BLaER1 treated with 17β-estradiol and CSF1 and Interleukin-3, amounts not matched to agents 10 nM and 100 nM (cell line): Measurements from ENCODE around the gene SBNO2.

Experiments
- H3K27ac ChIP-seq, 11 experiments: shearing (Covaris generic); formaldehyde crosslinking; 2 replicates each; pipeline ENCODE4 v1.8.1; 2022
- H3K27me3 ChIP-seq, 11 experiments: shearing (Covaris generic); formaldehyde crosslinking; 2 replicates each; pipeline ENCODE4 v1.8.1; 2022
- H3K36me3 ChIP-seq, 11 experiments: shearing (Covaris generic); formaldehyde crosslinking; 2 replicates each; pipeline ENCODE4 v1.8.1; 2022
- H3K4me1 ChIP-seq, 10 experiments: shearing (Covaris generic); formaldehyde crosslinking; 2 replicates each; pipeline ENCODE4 v1.8.1; 2022
- H3K4me2 ChIP-seq, 11 experiments: shearing (Covaris generic); formaldehyde crosslinking; 2 replicates each; pipeline ENCODE4 v1.8.1; 2022
- H3K4me3 ChIP-seq, 10 experiments: shearing (Covaris generic); formaldehyde crosslinking; 2 replicates each; pipeline ENCODE4 v1.8.1; 2022
- H3K9ac ChIP-seq, 11 experiments: shearing (Covaris generic); formaldehyde crosslinking; 2 replicates each; pipeline ENCODE4 v1.8.1; 2022
- H3K9me3 ChIP-seq, 11 experiments: shearing (Covaris generic); formaldehyde crosslinking; replicated peaks in 1 of 11; 2 replicates each; pipeline ENCODE4 v1.8.1; 2022
- H4K20me1 ChIP-seq, 11 experiments: shearing (Covaris generic); formaldehyde crosslinking; 2 replicates each; pipeline ENCODE4 v1.8.1; 2022
- Cebpa-rat ChIP-seq, 11 experiments: shearing (Covaris generic); IDR thresholded peaks; 2 replicates each; pipeline ENCODE4 v1.8.1; 2022

Gene SBNO2, protein sequence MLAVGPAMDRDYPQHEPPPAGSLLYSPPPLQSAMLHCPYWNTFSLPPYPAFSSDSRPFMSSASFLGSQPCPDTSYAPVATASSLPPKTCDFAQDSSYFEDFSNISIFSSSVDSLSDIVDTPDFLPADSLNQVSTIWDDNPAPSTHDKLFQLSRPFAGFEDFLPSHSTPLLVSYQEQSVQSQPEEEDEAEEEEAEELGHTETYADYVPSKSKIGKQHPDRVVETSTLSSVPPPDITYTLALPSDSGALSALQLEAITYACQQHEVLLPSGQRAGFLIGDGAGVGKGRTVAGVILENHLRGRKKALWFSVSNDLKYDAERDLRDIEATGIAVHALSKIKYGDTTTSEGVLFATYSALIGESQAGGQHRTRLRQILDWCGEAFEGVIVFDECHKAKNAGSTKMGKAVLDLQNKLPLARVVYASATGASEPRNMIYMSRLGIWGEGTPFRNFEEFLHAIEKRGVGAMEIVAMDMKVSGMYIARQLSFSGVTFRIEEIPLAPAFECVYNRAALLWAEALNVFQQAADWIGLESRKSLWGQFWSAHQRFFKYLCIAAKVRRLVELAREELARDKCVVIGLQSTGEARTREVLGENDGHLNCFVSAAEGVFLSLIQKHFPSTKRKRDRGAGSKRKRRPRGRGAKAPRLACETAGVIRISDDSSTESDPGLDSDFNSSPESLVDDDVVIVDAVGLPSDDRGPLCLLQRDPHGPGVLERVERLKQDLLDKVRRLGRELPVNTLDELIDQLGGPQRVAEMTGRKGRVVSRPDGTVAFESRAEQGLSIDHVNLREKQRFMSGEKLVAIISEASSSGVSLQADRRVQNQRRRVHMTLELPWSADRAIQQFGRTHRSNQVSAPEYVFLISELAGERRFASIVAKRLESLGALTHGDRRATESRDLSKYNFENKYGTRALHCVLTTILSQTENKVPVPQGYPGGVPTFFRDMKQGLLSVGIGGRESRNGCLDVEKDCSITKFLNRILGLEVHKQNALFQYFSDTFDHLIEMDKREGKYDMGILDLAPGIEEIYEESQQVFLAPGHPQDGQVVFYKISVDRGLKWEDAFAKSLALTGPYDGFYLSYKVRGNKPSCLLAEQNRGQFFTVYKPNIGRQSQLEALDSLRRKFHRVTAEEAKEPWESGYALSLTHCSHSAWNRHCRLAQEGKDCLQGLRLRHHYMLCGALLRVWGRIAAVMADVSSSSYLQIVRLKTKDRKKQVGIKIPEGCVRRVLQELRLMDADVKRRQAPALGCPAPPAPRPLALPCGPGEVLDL (N-terminal part only)

DNA sequence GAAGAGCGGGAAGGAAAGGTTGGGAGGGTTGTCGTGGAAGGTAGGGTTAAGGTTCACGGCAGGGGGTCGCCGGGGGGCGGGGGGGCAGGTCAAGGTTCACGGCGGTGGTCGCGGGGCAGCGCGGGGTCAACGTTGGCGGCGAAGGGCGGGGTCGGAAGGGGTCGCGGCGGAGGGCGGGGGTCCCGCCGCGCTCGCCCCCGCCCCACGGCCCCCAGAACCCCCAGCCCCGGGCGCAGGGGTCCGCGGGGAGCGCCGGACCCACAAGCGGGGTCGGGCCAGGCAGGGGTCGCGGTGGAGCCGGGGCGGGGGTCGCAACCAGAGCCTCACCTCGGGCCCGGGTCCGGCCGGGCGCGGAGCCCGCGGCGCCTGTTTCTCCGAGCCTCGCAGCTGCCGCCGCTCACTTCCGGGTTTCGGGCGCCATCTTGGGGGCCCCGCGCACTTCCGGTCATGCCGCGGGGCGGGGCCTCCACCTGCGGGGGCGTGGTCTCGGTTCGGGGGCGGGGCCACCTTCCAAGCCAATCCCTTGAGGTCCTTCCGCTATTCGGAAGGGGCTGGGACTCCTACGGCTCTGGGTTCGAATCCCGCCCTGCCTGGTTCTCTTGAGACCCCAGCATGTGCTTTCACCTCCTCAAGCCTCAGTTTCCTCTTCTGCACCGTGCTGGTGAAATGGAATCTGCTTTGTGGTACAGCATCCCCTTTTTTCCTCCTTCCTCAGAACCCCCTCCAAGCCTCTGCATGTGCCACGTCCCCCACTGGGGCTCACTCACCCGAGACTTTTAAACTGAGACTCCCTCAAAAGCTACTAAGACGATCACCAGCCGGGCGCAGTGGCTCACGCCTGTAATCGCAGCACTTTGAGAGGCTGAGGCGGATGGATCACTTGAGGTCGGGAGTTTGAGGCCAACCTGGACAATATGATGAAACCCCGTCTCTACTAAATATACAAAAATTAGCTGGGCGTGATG, at the start of gene SBNO2:
TSS of gene SBNO2 (minus strand) at position 424 of the 965 bp plus-strand sequence. CDS start 19,992 bp downstream, outside the sequence.
- Histone ChIP-seq H3K9ac (peak within 1 kb of the TSS; percentile 88 to 96 (median 90)), H4K20me1 (peaks cover 34 to 42% (median 38%) of the 10 kb centered on the region in 11 experiments; a peak in 21 of 22 replicates), H3K27me3 (no peaks in the 10 kb centered on the region), H3K27ac (peak within 1 kb of the TSS; percentile 82 to 94 (median 91)), H3K4me2 (peak within 1 kb of the TSS; percentile 93 to 99 (median 97)), H3K4me3 (peak within 1 kb of the TSS; percentile 75 to 94 (median 82)), H3K4me1 (peaks cover 60 to 89% (median 87%) of the 10 kb centered on the region in 10 experiments), H3K36me3 (peaks cover 0 to 18% (median 0%) of the 10 kb centered on the region in 11 experiments; a peak in 8 of 22 replicates), H3K9me3 (no peaks in the 10 kb centered on the region)
- TF ChIP-seq Cebpa-rat (IDR thresholded peaks at IDR 0.05) = no peak

DNA sequence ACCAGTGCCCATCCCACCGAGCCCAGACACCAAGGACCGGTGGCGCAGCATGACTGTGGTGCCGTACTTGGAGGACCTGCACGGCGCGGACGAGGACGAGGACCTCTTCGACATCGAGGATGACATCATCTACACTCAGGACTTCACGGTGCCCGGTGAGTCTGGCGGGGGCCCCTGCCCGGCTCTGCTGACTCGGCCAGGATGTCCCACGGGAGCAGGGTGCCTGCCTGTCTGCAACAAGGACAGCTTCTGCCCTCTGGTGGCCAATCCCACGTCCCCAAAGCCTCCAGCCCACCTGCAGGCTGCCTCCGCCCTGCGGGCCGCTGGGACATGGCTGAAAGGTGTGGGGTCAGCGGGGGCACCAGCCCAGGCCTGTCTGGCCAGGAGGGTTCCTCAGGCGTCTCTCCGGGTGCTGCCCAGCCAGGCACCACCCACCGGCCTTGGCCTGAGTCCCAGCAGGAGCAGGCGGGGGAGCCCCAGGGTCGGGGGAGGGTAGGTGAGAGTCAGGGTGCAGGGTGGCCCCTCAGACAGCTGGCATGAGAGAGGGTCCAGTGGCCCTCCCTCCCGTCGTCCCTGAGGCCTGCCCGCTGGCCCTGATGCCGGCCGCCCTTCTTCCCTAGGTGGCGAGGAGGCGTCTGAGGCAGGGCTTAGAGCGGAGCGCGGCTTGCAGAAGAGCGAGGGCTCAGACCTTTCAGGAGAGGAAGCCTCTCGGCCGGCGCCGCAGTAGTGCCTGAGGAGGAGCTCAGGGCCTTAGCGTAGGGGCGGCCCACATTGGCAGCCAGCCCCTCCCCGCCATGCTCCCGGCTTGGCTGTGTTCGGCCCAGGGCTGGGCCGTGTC, 49.2 kb upstream of the SBNO2 start:
- Histone ChIP-seq H3K9me3 (no peaks in the 10 kb centered on the region), H3K27ac (no peak overlapping the region), H3K4me2 (peak overlapping the region in 7 of 11 experiments; percentile 8 to 32 (median 18); a peak in 5 of 22 replicates), H3K36me3 (peaks cover 80 to 97% (median 90%) of the 10 kb centered on the region in 11 experiments), H3K4me1 (peaks cover 10 to 50% (median 18%) of the 10 kb centered on the region in 10 experiments; a peak in 18 of 20 replicates), H3K27me3 (no peaks in the 10 kb centered on the region), H4K20me1 (peaks cover 77 to 100% (median 88%) of the 10 kb centered on the region in 11 experiments), H3K4me3 (no peak overlapping the region), H3K9ac (peak overlapping the region in 7 of 11 experiments; percentile 16 to 46 (median 38); a peak in 6 of 22 replicates)
- TF ChIP-seq Cebpa-rat (IDR thresholded peaks at IDR 0.05) = no peak

- Histone ChIP-seq H4K20me1 (peaks cover 81 to 100% (median 96%) of the 10 kb centered on the region in 11 experiments), H3K9ac (peak overlapping the region in 7 of 11 experiments; percentile 16 to 46 (median 38); a peak in 6 of 22 replicates), H3K4me3 (no peak overlapping the region), H3K27me3 (no peaks in the 10 kb centered on the region), H3K4me1 (peaks cover 11 to 57% (median 22%) of the 10 kb centered on the region in 10 experiments), H3K4me2 (peak overlapping the region in 7 of 11 experiments; percentile 8 to 32 (median 18); a peak in 5 of 22 replicates), H3K27ac (no peak overlapping the region), H3K36me3 (peaks cover 71 to 97% (median 84%) of the 10 kb centered on the region in 11 experiments), H3K9me3 (no peaks in the 10 kb centered on the region)
- no peak for TF ChIP-seq Cebpa-rat (IDR thresholded peaks at IDR 0.05)
Measured at GRCh38 chr19:1222394-1222793, 48.3 kb upstream of the SBNO2 start.

DNA sequence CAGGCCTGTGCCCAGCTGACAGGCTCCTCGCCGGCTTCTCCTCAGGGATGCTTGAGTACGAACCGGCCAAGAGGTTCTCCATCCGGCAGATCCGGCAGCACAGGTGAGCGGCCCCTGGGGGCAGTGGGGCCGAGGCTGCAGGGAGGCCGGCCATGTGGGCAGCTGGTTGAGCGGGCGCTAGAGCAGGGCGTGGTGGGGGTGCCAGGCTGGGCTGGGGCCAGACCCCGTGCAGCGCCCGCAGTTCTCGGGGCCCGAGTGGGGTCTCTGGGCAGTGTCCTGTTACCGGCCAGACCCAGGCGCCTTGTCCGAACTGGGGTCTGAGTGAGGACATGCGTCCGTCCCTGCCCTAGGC, 47.8 kb upstream of the SBNO2 start:
- Histone ChIP-seq H3K36me3 (peaks cover 66 to 97% (median 84%) of the 10 kb centered on the region in 11 experiments), H3K9ac (peak overlapping the region in 6 of 11 experiments; percentile 12 to 46 (median 34); a peak in 6 of 22 replicates), H3K4me3 (no peak overlapping the region), H3K27me3 (no peaks in the 10 kb centered on the region), H4K20me1 (peaks cover 86 to 100% (median 97%) of the 10 kb centered on the region in 11 experiments), H3K27ac (no peak overlapping the region), H3K4me1 (peaks cover 11 to 63% (median 26%) of the 10 kb centered on the region in 10 experiments), H3K4me2 (peak overlapping the region in 1 of 11 experiments; percentile 23; a peak in 1 of 22 replicates), H3K9me3 (no peaks in the 10 kb centered on the region)
- TF ChIP-seq Cebpa-rat (IDR thresholded peaks at IDR 0.05) = no peak

DNA sequence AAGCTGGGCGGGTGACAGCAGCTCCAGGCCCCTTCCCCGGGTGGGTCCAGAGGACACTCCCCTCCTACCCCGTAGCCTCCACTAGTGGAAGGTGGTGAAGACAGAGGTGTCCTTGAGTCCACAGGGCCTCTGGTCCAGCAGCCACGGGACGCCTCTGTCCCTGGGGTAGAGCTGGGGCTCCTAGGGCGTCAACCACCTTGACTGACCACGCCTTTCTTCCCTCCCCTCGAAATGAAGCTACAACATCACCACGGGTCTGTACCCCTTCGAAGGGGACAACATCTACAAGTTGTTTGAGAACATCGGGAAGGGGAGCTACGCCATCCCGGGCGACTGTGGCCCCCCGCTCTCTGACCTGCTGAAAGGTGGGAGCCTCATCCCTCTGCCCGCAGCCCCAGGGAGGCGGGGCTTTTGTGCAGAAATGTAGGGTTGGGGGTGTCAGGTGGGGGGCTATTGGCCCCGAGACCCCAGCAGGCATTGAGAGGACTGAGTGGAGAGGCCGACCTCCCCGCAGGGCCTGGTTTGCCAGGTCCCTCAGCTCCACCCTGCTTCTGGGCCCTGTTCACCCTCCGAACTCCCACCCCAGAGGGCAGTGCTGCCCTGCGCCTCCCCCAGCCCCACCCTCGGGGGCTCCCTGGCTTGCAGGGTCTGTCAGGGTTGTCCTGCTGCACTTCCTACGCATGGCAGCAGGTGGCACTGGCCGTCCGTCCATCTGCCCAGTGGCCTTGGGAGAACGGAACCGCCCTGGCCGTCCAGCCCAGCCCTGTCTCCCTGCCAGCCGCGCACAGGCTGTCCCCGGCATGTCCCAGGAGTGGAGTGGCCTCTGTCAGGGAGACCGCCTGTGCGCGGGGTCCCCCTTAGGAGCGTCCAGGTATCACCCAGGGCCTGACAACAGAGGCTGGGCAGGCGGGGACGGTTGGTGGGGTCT, 47.2 kb upstream of the SBNO2 start:
- Histone ChIP-seq H3K36me3 (peaks cover 64 to 97% (median 84%) of the 10 kb centered on the region in 11 experiments), H3K27ac (no peak overlapping the region), H3K4me3 (no peak overlapping the region), H4K20me1 (peaks cover 92 to 100% (median 97%) of the 10 kb centered on the region in 11 experiments), H3K9ac (peak overlapping the region in 3 of 11 experiments; percentile 10 to 31 (median 18); a peak in 2 of 22 replicates), H3K4me2 (no peak overlapping the region), H3K4me1 (peaks cover 11 to 69% (median 30%) of the 10 kb centered on the region in 10 experiments), H3K27me3 (no peaks in the 10 kb centered on the region), H3K9me3 (no peaks in the 10 kb centered on the region)
- TF ChIP-seq Cebpa-rat (IDR thresholded peaks at IDR 0.05) = no peak

DNA sequence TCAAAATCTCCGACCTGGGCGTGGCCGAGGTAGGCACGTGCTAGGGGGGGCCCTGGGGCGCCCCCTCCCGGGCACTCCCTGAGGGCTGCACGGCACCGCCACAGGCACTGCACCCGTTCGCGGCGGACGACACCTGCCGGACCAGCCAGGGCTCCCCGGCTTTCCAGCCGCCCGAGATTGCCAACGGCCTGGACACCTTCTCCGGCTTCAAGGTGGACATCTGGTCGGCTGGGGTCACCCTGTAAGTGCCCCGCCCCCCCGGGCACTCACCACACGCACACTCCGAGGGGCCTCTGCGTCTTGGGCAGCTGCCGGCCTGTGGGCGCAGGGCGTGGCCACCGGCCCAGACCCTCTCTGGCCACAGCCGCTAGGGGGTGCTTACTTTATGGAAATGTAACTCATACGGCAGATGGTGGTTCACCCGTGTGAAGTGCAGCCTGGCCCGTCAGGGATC, 46.4 kb upstream of the SBNO2 start:
- no peaks in the 10 kb centered on the region for H3K27me3 ChIP-seq
- H3K27ac ChIP-seq = no peak overlapping the region
- H3K4me1 ChIP-seq = peaks cover 12 to 69% (median 34%) of the 10 kb centered on the region in 10 experiments
- H3K36me3 ChIP-seq = peaks cover 61 to 94% (median 85%) of the 10 kb centered on the region in 11 experiments
- no peak overlapping the region for H3K4me2 ChIP-seq
- H3K4me3 ChIP-seq = no peak overlapping the region
- TF ChIP-seq Cebpa-rat (IDR thresholded peaks at IDR 0.05) = no peak
- no peaks in the 10 kb centered on the region for H3K9me3 ChIP-seq
- 0 out of 22 replicates have a peak overlapping the region, but pooled peaks of 1 of the 11 experiments have one; percentile 18 for H3K9ac ChIP-seq
- peaks cover 92 to 100% (median 97%) of the 10 kb centered on the region in 11 experiments for H4K20me1 ChIP-seq
